Epidermal melanocyte (primary cell): ENCODE results near the gene INPP5A.

ENCODE experiments used
- DNase-seq: peaks from one replicate; pipeline ENCODE4 v3.0.0; 2011; ENCODE audit warnings: low spot score; ENCODE audit not compliant: insufficient read length

The INPP5A gene

DNA sequence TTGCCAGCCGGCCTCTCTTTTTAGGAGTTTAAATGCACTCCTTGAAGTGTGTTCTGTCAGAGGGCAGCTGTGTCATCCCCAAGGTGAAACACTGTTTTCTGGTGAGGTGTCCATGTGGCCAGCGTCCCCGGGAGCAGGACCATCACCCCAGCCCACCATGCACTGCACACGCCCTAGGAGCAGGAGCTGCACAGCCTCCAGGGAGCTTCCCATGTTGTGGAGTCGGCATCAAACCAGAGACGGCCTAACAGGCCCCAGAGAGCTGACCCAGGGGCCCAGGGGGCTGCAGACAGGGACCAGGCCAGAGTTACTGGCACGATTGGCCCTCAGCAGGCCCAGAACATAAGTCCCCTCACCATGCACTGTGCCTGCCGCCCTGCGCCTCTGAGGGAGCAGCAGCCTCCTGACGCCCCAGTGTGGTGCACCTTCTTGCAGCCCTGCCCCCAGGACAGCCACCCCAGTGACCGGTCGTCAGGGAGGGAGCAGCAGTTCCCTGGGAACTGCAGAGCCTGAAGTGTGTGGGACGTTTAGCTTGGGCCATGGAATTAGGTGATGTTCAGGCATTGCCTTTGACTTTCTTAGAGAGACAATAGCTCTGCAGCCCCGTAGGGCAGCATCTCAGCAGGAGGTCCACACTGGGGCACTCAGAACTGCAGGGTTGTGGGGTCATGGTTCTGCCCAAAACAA, 150.4 kb downstream of the INPP5A start:
- DNase-seq: no peak

DNA sequence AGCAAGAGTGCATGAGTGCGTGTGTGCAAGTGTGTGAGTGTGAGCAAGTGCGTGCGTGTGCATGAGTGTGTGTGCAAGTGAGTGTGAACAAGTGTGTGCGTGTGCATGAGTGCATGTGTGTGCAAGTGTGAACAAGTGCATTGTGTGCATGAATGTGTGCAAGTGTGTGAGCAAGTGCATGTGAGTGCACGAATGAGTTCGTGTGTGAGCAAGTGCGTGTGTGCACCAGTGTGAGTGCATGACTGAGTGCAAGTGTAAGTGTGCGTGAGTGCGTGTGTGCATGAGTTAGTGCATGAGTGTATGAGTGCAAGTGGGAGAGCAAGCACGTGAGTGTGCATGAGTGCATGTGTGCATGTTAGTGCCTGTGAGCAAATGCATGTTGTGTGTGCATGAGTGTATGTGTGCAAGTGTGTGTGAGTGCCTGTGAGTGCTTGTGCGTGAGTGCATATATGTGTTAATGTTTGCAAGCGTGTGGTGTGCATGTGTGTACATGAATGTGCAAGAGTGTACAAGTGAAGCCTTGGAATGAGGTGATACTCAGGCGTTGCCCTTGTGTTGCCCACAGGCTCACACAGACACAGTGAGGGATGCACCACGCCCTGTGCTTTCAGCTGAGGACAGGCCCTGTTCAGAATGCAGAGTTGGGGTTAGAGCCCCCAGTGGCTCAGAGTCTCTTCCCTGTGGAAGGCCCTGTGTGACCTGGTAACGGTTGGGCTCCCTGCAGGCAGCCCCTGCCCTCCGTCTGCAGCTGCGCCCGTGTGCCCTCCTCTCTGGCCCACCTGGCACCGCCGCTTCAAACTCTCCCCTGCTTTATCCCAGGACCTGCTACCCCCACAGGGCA, 151.2 kb downstream of the INPP5A start:
- DNase-seq: no peak

DNA sequence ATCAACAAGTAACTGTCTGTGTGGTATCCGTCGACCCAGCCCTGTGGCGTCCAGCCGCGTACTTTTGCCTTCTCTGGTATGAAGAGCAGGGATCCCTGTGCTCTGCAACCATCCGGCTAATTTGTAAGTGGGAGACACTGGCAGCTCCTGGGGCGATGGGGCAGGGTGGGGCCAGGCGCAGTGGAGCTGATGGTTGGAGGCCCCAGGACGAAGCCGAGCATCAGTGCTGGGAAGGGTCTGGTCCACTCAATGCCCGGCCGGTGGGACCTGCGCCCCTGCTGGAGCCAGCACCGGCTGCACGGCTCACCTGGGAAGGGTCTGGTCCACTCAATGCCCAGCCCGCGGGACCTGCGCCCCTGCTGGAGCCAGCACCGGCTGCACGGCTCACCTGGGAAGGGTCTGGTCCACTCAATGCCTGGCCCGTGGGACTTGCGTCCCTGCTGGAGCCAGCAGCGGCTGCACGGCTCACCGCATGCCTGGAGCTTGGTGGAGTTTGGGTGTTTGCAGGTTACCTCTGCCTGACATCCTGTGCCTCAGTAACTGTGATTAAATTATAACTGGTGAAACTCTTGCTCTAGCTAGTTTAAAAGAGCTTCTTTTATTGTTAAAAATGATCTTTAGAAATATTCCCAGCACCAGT, 152.3 kb downstream of the INPP5A start:
- no peak for DNase-seq

DNA sequence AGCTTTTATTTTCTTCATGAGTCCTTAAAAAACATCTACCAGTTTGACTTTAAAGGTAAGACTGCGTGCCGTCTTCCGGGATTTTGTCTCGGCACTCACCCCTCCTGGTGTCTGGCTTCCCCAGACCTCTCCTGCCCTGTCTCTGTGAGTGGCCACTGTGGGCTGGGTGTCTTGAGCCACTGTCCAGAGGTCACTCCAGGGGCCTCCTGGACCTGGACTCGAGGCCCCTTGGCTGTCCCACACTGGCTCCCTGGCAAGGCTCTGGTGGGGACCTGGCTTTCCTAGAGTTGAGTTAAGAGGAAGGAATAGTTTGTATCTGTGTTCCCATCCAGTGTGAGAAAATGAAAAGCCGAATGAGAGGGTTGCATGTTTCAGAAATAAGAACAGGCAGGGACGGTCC, 152.8 kb downstream of the INPP5A start:
- DNase-seq: no peak

DNA sequence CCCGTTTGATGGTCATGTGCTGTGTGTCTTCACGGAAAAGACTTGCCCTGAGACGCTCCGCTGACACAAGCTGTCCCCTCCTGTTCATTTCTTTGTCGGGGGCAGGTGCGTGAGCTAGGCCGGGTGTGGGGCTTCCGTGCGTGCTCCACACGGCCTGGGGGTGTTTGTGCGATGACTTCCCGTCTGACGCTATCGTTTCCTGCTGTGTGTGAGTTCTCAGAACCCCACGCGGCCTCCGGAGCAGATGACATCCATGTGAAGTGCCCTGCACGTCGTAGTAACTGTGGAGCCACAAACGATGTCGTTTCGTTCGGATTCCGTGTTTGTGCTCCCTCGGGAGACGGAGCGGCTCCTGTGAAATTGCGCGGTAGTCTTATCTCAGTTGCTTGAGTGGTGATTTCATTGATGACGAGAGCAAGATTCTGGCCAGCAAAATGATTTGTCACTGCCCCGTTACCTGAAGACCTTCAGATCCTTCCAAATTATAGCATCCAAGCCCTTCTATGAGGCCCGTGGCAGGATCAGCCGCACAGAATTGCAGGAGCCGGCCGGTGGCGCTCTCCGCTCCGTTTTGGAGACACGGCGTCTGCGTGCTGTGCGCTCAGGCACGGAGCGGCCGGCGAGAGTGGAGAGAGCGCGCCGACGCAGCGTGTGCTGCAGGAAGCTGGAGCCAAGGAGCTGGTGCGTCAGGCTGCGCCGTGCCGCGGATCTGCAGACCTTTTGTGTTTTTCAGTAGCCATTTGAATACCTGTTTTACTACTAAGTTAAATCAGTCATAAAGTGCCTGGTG, 153.4 kb downstream of the INPP5A start:
- DNase-seq: no peak

DNA sequence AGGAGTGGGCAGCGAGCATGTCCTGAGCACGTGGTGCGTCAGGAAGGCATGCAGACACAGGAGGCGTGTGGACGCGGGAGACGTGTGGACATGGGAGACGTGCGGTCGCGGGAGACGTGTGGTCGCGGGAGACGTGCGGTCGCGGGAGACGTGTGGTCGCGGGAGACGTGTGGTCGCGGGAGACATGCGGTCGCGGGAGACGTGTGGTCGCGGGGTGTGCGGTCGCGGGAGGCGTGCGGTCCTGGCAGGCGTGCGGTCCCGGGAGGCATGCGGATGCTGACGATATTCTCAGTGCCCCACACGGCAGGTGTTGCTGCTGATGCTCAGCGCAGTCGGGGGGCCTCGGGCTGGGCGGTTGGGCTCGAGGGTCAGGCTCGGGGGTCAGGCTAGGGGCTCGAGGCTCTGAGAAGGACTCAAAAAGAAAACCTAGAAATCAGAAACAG, 154.1 kb downstream of the INPP5A start:
- no peak for DNase-seq

DNA sequence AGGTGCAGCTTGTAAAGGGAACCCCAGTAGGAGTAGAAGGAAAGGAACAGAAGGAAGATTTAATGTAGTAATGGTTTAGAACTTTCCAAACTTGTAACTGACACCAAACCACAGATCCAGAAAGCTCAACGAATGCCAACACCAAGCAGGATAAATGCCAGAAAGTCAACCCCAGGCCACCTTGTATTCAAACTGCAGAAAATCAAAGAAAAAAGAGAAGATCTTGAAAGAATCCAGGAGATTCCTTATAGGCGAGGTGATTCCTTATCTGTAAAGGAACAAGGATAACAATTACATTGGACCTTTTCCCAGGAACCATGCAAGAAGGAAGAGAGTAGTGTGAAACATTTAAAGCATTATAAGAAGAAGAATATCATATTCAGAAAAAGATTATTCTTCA, 154.7 kb downstream of the INPP5A start:
- no peak for DNase-seq

DNA sequence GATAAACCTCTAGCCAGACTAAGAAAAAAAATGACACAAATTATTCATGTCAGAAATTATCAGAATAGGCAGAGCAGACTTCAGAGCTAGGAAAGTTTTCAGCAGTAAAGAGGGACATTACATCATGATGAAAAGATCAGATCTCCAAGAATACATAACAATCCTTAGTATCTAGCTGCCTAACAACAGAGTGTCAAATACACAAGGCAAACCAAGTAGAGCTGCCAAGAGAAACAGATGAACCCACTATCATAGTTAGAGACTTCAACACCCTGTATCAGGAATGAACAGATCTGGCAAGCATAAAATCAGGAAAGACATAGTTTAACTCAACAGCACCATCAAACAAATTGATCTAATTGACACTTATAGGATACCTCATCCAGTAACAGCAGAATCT, 156.1 kb downstream of the INPP5A start:
- DNase-seq: no peak

DNA sequence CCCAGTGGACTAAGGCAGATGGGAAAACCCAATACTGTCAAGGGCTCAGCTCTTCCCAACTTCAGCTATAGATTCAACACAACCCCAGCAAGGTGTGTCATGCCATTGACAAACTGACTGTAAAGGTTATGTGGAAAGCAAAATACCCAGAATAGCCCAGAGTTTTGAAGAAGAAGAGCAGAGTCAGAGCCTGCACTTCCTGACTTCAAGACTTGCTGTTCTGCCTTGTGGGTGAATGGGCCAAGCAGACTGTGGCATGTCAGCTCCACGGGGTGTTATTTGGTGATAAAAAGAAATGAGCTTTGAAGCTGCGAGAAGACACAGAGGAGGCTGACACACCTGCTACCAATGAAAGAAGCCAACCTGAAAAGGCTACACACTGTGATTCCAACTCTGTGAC, 158.6 kb downstream of the INPP5A start:
- DNase-seq: no peak

DNA sequence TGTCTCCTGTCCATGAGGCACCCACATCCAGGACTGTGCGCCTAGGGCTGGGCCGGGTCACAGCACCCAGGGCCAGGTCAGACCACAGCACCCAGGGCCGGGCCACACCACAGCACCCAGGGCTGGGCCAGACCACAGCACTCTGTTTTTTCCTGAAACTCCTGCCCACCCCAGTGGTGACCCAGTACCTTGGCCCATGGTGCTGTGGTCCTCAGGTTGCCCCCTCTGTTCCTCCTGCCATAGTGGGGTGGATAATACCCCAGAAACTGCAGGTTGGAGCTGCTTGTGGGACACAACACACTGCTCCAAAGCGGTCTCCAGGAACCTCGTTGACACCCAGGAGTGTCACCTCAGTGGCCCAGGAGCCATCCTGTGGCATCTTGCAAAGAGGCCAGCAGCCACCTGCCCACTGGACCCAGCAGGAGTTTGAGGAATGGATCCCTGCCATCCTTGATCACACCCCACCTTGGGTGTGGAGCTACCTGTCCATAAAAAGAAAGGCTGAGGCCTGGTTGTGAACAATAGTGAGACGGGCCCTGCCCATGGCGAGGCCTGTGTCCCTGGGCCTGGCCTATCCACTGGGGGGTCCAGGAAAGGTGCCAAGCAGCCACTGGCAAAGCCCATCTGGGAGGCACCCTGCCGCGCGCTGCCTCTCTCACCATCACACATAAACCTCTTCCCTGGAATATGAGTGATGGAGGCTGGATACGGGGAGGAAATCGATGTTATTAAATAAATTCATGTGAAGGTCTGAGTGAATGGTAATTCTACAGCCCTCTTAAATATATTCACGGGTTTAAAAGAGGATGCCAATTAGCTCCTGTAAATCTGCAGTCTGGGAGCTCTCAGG, 159.4 kb downstream of the INPP5A start:
- no peak for DNase-seq

DNA sequence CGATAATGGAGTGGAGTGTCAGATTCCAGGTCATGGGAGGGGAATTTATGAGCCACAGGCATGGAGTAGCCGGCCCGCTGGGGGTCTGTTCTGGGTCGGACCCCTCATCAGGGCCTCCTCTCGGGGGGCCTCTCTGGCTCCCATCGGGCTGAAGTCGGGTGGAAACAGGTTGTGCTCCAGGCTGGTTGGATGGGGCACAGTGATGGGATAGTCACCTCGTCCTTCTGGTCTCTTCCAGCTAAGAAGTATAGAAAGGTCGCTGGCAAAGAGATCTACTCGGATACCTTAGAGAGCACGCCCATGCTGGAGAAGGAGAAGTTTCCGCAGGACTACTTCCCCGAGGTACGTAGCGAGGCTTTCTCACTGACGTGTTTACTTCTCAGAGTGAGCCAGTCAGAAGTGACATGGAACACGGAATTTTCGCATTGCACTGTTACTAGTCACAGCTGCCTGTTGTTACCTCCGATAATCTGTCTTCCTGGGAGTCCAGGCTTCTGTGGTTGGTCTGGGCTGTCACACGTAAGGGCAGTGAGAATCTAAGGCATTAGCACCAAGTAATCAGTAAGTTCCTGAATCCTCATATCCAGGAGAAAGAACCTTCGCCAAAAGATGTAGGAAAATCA, 160.1 kb downstream of the INPP5A start:
- no peak for DNase-seq

DNA sequence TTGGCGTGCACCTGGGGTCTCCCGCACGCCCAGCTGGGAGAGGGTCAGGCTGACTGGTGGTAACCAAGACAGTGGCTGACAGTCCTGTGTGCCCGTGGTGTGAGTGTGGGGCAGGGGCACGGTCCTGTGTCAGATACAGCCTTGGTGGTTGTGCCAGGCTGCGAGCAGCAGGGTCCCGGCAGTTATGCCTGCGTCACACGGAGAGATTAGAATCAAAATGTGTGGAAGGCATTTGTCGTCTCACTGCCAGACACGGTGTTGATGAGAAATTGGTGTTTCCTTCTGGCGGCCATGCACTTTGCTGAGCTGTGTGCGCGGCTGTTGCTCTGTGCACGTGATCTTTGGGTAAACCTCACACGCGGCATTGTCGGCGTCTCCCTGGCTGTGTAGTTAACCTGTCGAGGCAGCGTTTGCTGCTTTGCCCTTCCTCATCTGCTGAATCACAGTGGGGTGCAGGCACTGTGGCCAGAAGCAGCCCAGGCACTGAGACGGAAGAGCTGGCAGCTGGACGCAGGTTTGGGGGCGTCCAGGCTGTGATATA, 160.7 kb downstream of the INPP5A start:
- DNase-seq: no peak

DNA sequence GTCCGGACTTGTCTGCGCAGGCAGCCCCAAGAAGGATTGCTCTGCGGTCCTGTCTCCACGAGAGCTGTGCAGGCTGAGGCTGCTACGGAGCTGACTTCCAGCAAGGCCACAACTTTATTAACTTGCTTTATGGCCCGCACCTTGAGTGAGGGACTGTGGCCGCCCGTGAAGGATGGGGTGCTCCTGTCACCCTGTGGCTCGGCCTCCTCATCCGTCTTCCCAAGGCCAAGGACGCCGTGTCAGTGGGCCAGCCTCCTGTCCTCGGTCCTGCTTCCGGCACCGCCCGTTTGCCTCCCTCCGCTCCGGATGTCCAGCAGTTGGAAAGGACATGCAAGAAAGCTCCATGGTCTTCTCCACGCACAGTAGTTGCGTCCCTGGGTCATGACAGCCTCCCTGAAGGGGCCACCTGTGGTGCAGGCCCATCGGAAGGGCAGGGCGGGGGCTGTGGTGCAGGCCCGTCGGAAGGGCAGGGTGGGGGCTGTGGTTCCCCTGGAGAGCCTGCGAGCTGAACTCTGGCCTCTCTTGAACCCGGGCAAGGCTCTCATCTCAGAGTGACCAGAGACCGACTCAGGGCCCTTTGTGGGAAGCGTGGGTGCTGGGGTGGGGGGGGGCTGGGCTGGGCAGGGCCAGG, 161.3 kb downstream of the INPP5A start:
- no peak for DNase-seq

DNA sequence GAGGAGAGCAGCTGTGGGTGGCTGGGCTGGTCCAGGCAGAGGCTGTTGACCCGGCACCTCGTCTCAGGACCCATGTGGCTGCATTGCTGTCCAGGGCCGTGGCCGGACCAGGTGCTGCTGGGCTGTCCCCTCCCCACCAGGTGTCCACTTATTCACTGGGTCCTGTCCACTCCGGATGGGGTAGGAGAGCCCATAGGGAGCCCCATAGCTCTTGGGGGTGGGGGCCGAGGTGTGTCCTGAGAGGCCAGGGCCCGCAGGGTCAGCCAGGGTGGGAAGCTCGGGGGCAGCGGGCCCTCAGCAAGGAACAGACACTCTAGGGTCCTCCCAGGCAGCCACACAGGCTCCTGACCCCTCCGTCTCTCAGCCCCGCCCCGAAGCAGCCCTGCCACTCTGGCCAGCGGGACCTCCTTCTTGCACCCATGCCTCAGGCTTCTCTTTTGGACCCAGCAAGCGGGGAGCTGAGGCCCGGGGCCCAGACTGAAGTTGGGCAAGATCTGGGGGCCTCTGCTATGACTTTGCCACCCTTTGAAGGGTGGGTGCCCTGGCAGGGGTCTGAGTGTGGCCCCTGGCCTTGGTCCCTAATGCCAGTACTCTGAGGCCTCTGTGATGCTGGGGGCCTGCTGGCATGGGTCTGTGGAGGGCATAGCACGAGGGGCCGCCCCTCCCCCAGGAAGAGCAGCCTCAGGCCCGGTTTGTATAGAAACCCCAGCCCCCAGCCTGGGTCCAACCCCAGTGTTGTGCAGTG, 162.0 kb downstream of the INPP5A start:
- DNase-seq: no peak

DNA sequence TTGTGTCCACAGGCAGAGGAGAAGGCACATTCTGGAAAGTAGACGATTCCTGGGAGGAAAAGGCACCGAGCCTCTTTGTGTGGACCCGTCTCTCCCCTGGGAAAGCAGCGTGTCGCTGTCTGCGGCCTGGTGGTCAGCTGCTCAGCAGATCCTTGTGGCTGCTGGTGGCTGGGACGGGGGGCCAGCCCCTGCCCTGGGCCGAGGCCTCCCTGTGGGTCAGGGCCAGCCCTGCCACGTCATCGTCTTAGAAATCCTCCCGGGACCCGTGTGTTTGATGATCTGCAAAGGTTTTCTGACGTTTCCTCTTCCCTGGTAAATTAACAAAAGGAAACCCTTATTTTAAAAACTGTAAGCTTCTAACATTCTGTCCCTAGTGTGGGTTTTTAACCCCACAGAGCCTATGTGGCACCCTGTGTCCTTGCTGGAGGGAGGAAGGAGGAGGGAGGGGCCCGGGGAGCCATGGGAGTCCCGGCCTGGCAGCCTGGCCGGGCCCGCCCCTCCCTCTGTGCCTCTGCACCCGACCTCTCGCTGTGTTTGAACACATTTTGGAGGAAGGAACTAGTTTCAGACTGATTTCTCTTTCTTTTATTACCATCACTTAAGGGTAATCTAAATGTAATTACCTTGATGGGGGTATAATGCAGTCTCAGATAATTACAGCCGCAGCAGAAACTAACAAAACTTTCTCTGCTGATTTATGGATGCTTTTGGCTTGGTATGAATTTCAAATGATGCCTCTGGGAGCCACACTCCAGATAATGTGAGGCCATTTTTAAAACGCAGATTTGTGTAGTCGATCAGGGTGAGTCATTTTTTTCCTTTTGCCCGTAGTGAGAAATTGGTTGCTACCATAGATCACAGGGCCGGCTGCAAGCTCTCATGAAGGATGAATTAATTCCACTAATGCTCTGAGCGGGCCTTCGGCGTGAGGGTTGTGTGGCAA, 162.8 kb downstream of the INPP5A start:
- DNase-seq: no peak

DNA sequence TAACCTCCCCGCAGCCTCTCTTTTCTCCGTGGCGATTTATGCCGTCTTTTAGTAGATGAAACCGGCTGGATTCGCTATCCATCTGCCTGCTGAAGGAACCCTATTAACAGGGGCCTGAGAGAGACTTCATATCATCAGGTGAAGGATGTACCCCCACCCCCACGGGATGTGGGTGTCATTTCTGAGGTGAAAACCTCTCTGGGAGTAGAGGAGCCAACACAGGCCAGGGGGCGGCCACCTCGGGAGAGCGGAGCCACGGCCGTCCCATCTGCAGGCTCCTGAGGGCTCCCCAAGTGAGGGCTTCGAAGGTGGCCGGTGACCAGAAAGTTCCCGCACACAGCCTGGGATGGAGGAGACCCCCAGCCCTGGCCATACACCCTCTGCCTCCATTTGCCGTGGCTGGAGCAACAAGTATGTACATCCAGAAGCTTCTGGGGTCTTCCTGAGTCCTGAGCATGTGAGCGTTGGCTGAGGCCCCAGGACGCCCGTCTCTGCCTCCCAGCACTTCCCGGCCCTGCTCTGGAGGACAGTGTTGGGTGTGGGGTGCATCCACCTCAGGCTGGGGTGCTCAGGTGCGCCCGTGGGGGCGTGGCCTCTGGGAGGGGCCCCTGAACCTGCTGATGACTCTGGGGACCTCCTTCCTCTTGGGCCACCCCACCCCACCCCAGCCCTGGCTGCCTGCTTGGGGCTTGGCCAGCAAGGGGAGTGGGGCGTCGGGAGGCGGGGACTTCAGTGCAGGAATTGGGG, 163.7 kb downstream of the INPP5A start:
- DNase-seq: no peak

DNA sequence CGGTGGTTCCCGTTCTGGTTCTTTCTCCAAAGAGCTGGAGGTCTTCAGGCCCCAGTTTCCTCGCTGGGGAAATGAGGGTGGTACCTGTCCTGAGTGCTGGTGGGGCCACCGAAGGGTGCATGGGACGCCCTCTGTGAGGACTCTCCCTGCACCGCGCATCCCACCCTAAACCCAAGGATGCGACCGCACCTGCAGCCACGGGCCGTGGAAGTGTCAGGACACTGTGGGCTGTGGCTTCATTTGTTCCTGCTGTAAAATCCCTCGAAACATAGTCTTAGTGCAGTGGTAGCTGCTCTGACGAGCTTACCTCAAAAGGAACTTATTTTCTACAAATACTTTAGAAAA, 164.2 kb downstream of the INPP5A start:
- DNase-seq: no peak
